OCI-LY1 (cell line): ENCODE data around the gene ANKS6.

Experiments
- H2AFZ ChIP-seq: fragments of 200-600 bp; sonication (generic), shearing (Covaris generic); 2 replicates; pipeline ENCODE4 v1.6.0; 2014; ENCODE audit warnings: antibody characterized with exemption, mild to moderate bottlenecking, low read length
- H3F3A ChIP-seq: fragments of 200-600 bp; sonication (generic), shearing (Covaris generic); 2 replicates; pipeline ENCODE4 v1.6.0; 2014; ENCODE audit warnings: mild to moderate bottlenecking, antibody characterized with exemption, low read length, moderate library complexity; ENCODE audit not compliant: insufficient read depth
- H3K27ac ChIP-seq: fragments of 200-600 bp; sonication (generic); 2 replicates; pipeline ENCODE4 v1.5.1; 2014; ENCODE audit warnings: low read length, mixed run types, mild to moderate bottlenecking, low read depth; ENCODE audit not compliant: poor library complexity, severe bottlenecking
- H3K27me3 ChIP-seq: fragments of 200-600 bp; sonication (generic); 2 replicates; pipeline ENCODE4 v1.6.0; 2014; ENCODE audit warnings: antibody characterized with exemption, mild to moderate bottlenecking, low read length, moderate library complexity; ENCODE audit not compliant: insufficient read depth
- H3K36me3 ChIP-seq: fragments of 200-600 bp; sonication (generic); 2 replicates; pipeline ENCODE4 v1.6.1; 2014; ENCODE audit warnings: mild to moderate bottlenecking, antibody characterized with exemption, low read length, moderate library complexity, mixed read lengths; ENCODE audit not compliant: insufficient read depth
- H3K4me1 ChIP-seq: fragments of 200-600 bp; sonication (generic); 2 replicates; pipeline ENCODE4 v1.5.1; 2014; ENCODE audit warnings: mild to moderate bottlenecking, low read length, moderate library complexity; ENCODE audit not compliant: insufficient read depth, severe bottlenecking
- H3K4me2 ChIP-seq: fragments of 200-600 bp; sonication (generic), shearing (Covaris generic); 2 replicates; pipeline ENCODE4 v1.6.1; 2014; ENCODE audit warnings: low read length
- H3K4me3 ChIP-seq: fragments of 200-600 bp; sonication (generic); 2 replicates; pipeline ENCODE4 v1.5.1; 2014; ENCODE audit warnings: low read length, low read depth, mild to moderate bottlenecking, mixed read lengths; ENCODE audit not compliant: poor library complexity, severe bottlenecking
- H3K79me2 ChIP-seq: fragments of 200-600 bp; shearing (Covaris generic); 2 replicates; pipeline ENCODE4 v1.6.1; 2016; ENCODE audit warnings: mixed run types, low read length, mixed read lengths; ENCODE audit not compliant: insufficient read depth
- H3K9ac ChIP-seq: fragments of 200-600 bp; sonication (generic), shearing (Covaris generic); 2 replicates; pipeline ENCODE4 v1.6.1; 2014; ENCODE audit warnings: mild to moderate bottlenecking, low read length, mixed read lengths
- H3K9me2 ChIP-seq: fragments of 200-600 bp; sonication (generic), shearing (Covaris generic); 2 replicates; pipeline ENCODE4 v1.6.1; 2014; ENCODE audit warnings: low read depth, mild to moderate bottlenecking, low read length, mixed read lengths
- H3K9me3 ChIP-seq: fragments of 200-600 bp; shearing (Covaris generic); 2 replicates; pipeline ENCODE4 v1.6.1; 2014; ENCODE audit warnings: low read length, mixed read lengths
- H4K20me1 ChIP-seq: fragments of 200-600 bp; sonication (generic), shearing (Covaris generic); 2 replicates; pipeline ENCODE4 v1.6.0; 2016; ENCODE audit warnings: mild to moderate bottlenecking, low read length; ENCODE audit not compliant: insufficient read depth
- EZH2 ChIP-seq: fragments of 200-600 bp; sonication (generic), shearing (Covaris generic); IDR thresholded peaks from 2 replicates; pipeline ENCODE4 v1.8.0; 2017; ENCODE audit warnings: borderline replicate concordance, mixed run types, mild to moderate bottlenecking, antibody characterized with exemption, low read length, moderate library complexity, mixed read lengths
- TF ChIP-seq, protein P1 (sequence below): fragments of 200-600 bp; sonication (generic), shearing (Covaris generic); IDR thresholded peaks from 2 replicates; pipeline ENCODE4 v1.5.1; 2017; ENCODE audit warnings: mild to moderate bottlenecking, antibody characterized with exemption, low read length, moderate library complexity, mixed read lengths

ANKS6 gene

DNA sequence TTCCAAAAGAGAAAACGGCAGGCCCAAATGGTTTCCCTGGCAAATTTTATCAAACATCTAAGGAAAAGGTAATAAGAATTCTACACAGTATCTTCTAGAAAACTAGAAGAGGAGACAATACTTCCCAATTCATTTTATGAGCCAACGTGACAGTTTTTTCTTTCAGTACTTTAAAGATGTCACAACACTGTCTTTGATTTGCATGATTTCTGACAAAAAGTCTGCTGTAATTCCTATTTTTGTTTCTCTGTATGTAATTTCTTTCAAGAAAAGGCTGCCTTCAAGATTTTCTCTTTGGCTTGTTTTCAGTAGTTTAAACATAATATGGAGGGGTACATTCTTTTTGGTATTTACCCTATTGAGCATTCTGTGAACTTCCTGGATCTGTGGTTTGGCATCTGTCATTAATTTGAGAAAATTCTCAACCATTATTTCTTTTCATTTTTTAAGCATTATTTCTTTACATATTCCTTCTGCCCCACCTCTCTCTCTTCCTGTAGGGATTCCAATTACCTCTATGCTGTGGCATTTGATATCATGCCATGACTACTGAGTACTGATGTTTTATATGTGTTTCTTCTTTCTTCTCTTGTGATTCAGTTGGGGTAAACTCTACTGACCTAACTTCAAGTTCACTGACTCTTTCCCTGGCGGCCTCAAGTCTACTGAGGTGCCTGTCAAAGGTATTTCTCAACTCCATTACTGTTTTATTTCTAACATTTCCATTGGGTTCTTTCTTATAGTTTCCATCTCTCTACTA, 32.2 kb downstream of the ANKS6 start:
- H2AFZ ChIP-seq = no peak overlapping the region
- H3K79me2 ChIP-seq = no peaks in the 10 kb centered on the region
- TF ChIP-seq, protein P1, sequence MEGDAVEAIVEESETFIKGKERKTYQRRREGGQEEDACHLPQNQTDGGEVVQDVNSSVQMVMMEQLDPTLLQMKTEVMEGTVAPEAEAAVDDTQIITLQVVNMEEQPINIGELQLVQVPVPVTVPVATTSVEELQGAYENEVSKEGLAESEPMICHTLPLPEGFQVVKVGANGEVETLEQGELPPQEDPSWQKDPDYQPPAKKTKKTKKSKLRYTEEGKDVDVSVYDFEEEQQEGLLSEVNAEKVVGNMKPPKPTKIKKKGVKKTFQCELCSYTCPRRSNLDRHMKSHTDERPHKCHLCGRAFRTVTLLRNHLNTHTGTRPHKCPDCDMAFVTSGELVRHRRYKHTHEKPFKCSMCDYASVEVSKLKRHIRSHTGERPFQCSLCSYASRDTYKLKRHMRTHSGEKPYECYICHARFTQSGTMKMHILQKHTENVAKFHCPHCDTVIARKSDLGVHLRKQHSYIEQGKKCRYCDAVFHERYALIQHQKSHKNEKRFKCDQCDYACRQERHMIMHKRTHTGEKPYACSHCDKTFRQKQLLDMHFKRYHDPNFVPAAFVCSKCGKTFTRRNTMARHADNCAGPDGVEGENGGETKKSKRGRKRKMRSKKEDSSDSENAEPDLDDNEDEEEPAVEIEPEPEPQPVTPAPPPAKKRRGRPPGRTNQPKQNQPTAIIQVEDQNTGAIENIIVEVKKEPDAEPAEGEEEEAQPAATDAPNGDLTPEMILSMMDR = no peak
- TF ChIP-seq EZH2 = no peak
- no peaks in the 10 kb centered on the region for H3K4me1 ChIP-seq
- H3K9me2 ChIP-seq = no peaks in the 10 kb centered on the region
- H3K9me3 ChIP-seq = no peaks in the 10 kb centered on the region
- no peaks in the 10 kb centered on the region for H3K27me3 ChIP-seq
- no peaks in the 10 kb centered on the region for H4K20me1 ChIP-seq
- H3K27ac ChIP-seq = no peak overlapping the region
- peaks cover 2% of the 10 kb centered on the region; the same call in 1 of the 2 replicates for H3K36me3 ChIP-seq
- no peak overlapping the region for H3K9ac ChIP-seq
- H3K4me2 ChIP-seq = no peak overlapping the region
- H3K4me3 ChIP-seq = no peak overlapping the region
- no peaks in the 10 kb centered on the region for H3F3A ChIP-seq

DNA sequence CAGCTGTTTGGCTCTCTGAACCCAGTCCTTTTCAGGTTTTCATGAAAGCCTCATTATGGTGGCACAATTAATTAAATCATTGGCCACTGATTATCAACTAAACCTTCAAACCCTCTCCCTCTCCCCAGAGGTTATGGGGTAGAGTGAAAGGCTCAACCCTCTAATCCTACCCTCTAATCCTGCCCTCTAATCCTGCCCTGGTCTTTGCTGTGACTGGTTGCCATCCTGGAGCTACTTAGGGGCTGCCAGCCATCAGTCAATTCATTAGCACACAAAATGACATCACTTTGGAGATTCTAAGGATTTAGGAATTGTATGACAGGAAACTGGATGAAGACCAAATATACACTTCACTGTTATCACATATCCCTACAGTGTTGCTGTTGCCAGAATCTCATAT, 36.1 kb downstream of the ANKS6 start:
- H3K9me3 ChIP-seq = 0 out of 2 replicates have a peak, but pooled peaks cover 4% of the 10 kb centered on the region
- H3K4me2 ChIP-seq = no peak overlapping the region
- no peaks in the 10 kb centered on the region for H3K79me2 ChIP-seq
- no peak overlapping the region for H3K9ac ChIP-seq
- no peaks in the 10 kb centered on the region for H3F3A ChIP-seq
- H3K4me1 ChIP-seq = no peaks in the 10 kb centered on the region
- H4K20me1 ChIP-seq = no peaks in the 10 kb centered on the region
- TF ChIP-seq, protein P1 = no peak
- TF ChIP-seq EZH2 = no peak
- H3K27me3 ChIP-seq = no peaks in the 10 kb centered on the region
- H3K9me2 ChIP-seq = no peaks in the 10 kb centered on the region
- no peak overlapping the region for H3K4me3 ChIP-seq
- no peak overlapping the region for H3K27ac ChIP-seq
- H2AFZ ChIP-seq = no peak overlapping the region
- peaks cover 14% of the 10 kb centered on the region; the same call in 1 of the 2 replicates for H3K36me3 ChIP-seq

DNA sequence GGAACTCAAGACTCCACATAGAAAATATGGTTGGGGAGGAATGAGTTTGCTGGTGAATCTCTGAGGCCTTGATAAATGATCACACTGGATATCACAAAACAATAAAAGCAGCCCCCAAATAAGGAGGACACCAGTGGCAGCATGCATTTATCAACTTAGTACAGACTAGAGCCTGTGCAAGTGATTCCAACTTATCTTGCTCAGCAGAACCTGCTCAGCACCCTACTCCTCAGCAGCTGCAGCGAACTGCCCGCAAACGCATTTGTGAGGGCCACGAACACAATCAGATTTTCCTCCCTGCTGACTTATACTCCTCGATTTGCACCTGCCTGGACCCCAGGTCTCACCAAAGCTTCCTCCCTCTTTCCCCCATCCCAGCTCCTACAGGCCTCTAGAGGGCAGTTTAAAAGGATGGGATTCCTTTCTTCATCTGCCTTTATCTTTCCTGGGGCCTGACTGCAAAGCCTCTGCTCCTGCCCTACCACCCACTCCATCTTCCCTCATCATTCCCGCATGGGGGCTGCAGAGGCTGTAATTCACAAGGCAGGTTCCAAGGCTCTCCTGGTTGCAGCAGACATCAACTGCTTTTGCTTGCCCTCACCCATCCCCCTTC, 41.2 kb downstream of the ANKS6 start:
- Histone ChIP-seq H3K36me3 (peaks cover 19% of the 10 kb centered on the region), H3K9ac (no peak overlapping the region), H3K9me2 (no peaks in the 10 kb centered on the region)

More for the DNA sequence above, 41.2 kb downstream of the ANKS6 start:
- H3K4me3 ChIP-seq = no peak overlapping the region
- 0 out of 2 replicates have a peak, but pooled peaks cover 4% of the 10 kb centered on the region for H3K9me3 ChIP-seq
- H3K27ac ChIP-seq = no peak overlapping the region
- no peak overlapping the region for H2AFZ ChIP-seq
- H3K4me1 ChIP-seq = no peaks in the 10 kb centered on the region
- TF ChIP-seq, protein P1 = no peak
- TF ChIP-seq EZH2 = no peak
- H3K79me2 ChIP-seq = no peaks in the 10 kb centered on the region
- no peak overlapping the region for H3K4me2 ChIP-seq
- H4K20me1 ChIP-seq = no peaks in the 10 kb centered on the region
- no peaks in the 10 kb centered on the region for H3K27me3 ChIP-seq
- no peaks in the 10 kb centered on the region for H3F3A ChIP-seq
